ENCODE data around the gene CALCA.

Gene CALCA

DNA sequence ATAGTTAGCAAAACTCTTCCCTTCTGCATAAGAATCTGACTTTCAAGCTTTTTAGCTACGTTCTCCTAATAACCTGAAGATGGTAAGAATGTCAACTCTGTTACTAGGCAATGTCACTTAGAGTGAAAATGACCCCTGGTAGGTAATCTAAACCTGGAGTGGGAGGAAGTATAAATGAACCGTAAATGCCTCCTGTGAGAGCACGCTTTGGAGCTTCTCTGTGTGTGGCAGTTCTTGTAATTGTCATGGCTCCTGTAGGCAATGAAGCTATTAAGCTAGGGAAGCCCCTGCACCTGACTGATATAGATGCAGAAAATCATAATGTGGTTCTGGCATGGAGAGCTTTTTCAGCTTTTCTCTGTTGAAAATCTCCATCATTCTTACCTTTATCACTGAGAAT lies 29.4 kb downstream of the CALCA start:
- no peak for DNase-seq

DNA sequence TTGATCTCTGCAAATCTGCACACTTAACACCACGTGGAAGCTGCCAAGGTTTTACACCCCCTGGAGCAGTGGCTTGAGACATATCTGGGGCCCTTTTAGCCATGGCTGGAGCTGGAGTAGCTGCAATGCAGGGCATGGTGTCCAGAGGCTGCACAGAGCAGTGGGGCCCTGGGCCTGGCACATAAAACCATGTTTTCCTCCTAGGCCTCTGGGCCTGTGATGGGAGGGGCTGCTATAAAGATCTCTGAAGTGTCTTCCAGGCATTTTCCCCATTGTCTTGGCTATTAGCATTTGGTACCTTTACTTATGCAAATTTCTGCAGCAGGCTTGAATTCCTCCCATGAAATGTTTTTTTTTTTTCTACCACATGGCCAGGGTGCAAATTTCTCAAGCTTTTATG lies 33.2 kb downstream of the CALCA start:
- DNase-seq, result no peak

GRCh38 chr11:14934641-14935351 lies 37.4 kb downstream of the CALCA start:
- no peak for DNase-seq

DNA sequence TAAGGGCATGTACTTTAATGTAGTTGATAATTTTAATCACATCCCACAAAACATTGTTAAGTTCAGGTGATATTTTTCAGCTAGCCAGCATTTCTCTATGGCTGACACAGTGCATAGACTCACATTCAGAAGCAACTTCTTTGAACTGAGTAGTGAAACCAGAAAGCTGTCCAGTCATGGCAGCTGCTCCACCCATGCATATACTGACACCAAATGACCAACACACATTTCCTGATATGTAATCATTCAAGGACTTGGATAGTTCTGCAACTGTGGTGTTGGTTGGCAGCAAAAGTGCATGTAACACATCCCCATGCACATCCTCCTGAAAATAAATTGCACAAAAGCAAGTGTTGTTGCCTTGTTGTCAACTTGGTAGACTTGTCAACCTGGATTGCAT lies 39.7 kb downstream of the CALCA start:
- no peak for DNase-seq

- DNase-seq, result no peak
Observed at GRCh38 chr11:14930369-14930768, 41.8 kb downstream of the CALCA start.

- DNase-seq, result no peak
Observed at GRCh38 chr11:14927146-14927545, 45.0 kb downstream of the CALCA start.

- no peak for DNase-seq
Observed at GRCh38 chr11:14924318-14924717, 47.8 kb downstream of the CALCA start.

Data from effector CD8-positive, alpha-beta T cell (primary cell).